SU-DHL-6 (cell line): ENCODE measurements around the gene COL27A1.

Experiments
- H2AFZ ChIP-seq: fragments of 200-600 bp; sonication (generic); 2 replicates; pipeline ENCODE4 v1.6.1; 2014; ENCODE audit warnings: low read depth, mild to moderate bottlenecking, moderate library complexity, mixed read lengths, antibody characterized with exemption, low read length; ENCODE audit not compliant: severe bottlenecking
- H3F3A ChIP-seq: fragments of 200-600 bp; shearing (Covaris generic); 2 replicates; pipeline ENCODE4 v1.6.0; 2016; ENCODE audit warnings: antibody characterized with exemption, mild to moderate bottlenecking; ENCODE audit not compliant: insufficient read depth
- H3K27ac ChIP-seq: fragments of 200-600 bp; sonication (generic); 2 replicates; pipeline ENCODE4 v1.5.1; 2016; ENCODE audit warnings: low read depth, mild to moderate bottlenecking, low read length, moderate library complexity, mixed read lengths
- H3K27me3 ChIP-seq: fragments of 200-600 bp; sonication (generic), shearing (Covaris generic); 2 replicates; pipeline ENCODE4 v1.6.0; 2014; ENCODE audit warnings: mild to moderate bottlenecking, low read length
- H3K36me3 ChIP-seq: fragments of 200-600 bp; sonication (generic); 2 replicates; pipeline ENCODE4 v1.6.1; 2014; ENCODE audit warnings: mild to moderate bottlenecking, low read length, mixed read lengths
- H3K4me2 ChIP-seq: fragments of 300-600, 200-600 bp; shearing (Covaris generic), sonication (generic); 2 replicates; pipeline ENCODE4 v1.6.0; 2014; ENCODE audit warnings: low read length, low read depth, mild to moderate bottlenecking; ENCODE audit not compliant: poor library complexity, severe bottlenecking
- H3K4me3 ChIP-seq: fragments of 200-600 bp; sonication (generic); 2 replicates; pipeline ENCODE4 v1.5.1; 2014; ENCODE audit warnings: antibody characterized with exemption, low read length, mild to moderate bottlenecking, mixed read lengths; ENCODE audit not compliant: insufficient read depth, poor library complexity, severe bottlenecking
- H3K79me2 ChIP-seq: fragments of 200-600 bp; sonication (generic); 2 replicates; pipeline ENCODE4 v1.6.1; 2014; ENCODE audit warnings: mild to moderate bottlenecking, low read length, moderate library complexity; ENCODE audit not compliant: insufficient read depth
- H3K9ac ChIP-seq: fragments of 200-600 bp; sonication (generic); 2 replicates; pipeline ENCODE4 v1.7.0; 2014; ENCODE audit warnings: mild to moderate bottlenecking, low read length
- H3K9me2 ChIP-seq: fragments of 200-600 bp; sonication (generic); replicated peaks from 2 replicates; pipeline ENCODE4 v1.6.1; 2014; ENCODE audit warnings: low read length; ENCODE audit not compliant: insufficient read depth
- H3K9me3 ChIP-seq: fragments of 200-600 bp; sonication (generic); 2 replicates; pipeline ENCODE4 v1.6.1; 2014; ENCODE audit warnings: low read length, mixed read lengths; ENCODE audit not compliant: insufficient read depth
- H4K20me1 ChIP-seq: fragments of 200-600 bp; sonication (generic); 2 replicates; pipeline ENCODE4 v1.6.1; 2014; ENCODE audit warnings: low read depth, mild to moderate bottlenecking, antibody characterized with exemption, low read length, moderate library complexity, mixed read lengths
- EZH2phosphoT487 ChIP-seq: fragments of 200-600 bp; sonication (generic), shearing (Covaris generic); conservative IDR thresholded peaks from 2 replicates; pipeline ENCODE4 v1.6.1; 2018; ENCODE audit warnings: mild to moderate bottlenecking, antibody characterized with exemption, low read length, moderate library complexity, mixed read lengths
- TF ChIP-seq, protein P1 (sequence below): fragments of 200-600 bp; sonication (generic); IDR thresholded peaks from one replicate; pipeline ENCODE4 v1.5.1; 2017; ENCODE audit warnings: antibody characterized with exemption, mild to moderate bottlenecking, low read length, moderate library complexity; ENCODE audit not compliant: insufficient read depth, poor library complexity, severe bottlenecking

The COL27A1 gene

DNA sequence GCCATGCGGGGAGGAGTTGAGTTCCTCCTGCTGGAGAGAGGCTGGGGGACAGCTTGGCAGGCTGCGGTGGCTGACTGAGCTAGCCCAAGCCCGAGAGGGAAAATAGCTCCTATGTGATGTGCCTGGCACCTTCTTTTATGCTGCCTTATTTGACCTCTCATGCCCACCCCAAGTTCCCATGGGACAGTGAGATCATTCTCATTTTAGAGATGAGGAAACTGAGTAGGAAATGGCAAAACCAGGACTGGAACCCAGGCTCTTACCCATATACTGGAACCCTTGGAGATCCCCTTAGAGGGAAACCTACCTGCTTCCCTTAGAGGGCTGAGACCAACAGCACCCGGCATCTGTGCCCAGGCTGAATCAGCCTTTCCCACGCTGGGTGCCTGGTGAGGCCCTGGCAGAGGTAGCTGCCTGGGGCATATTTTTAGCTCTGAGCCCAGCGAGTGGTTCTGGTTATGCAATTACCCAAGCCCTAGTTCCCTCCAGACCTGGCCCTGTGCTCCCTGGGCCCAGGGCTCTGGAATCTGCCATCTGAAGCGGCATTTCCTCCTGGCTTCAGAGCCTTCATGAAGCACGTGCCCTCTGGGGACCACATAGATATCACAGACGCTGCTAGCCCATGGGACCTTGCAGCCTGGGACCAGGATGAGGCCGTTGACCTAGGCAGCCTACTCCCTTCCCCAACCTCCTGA, 23.6 kb downstream of the COL27A1 start:
- Histone ChIP-seq H3K9me2 (no peaks in the 10 kb centered on the region), H3K79me2 (no peaks in the 10 kb centered on the region), H3K9ac (no peak overlapping the region), H3K4me3 (no peak overlapping the region), H3K27me3 (no peaks in the 10 kb centered on the region), H2AFZ (no peak overlapping the region), H3K9me3 (no peaks in the 10 kb centered on the region), H3F3A (no peaks in the 10 kb centered on the region), H3K27ac (no peak overlapping the region), H3K36me3 (no peaks in the 10 kb centered on the region), H3K4me2 (no peak overlapping the region), H4K20me1 (no peaks in the 10 kb centered on the region)
- TF ChIP-seq, protein P1, sequence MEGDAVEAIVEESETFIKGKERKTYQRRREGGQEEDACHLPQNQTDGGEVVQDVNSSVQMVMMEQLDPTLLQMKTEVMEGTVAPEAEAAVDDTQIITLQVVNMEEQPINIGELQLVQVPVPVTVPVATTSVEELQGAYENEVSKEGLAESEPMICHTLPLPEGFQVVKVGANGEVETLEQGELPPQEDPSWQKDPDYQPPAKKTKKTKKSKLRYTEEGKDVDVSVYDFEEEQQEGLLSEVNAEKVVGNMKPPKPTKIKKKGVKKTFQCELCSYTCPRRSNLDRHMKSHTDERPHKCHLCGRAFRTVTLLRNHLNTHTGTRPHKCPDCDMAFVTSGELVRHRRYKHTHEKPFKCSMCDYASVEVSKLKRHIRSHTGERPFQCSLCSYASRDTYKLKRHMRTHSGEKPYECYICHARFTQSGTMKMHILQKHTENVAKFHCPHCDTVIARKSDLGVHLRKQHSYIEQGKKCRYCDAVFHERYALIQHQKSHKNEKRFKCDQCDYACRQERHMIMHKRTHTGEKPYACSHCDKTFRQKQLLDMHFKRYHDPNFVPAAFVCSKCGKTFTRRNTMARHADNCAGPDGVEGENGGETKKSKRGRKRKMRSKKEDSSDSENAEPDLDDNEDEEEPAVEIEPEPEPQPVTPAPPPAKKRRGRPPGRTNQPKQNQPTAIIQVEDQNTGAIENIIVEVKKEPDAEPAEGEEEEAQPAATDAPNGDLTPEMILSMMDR, result no peak
- TF ChIP-seq EZH2phosphoT487, result no peak

DNA sequence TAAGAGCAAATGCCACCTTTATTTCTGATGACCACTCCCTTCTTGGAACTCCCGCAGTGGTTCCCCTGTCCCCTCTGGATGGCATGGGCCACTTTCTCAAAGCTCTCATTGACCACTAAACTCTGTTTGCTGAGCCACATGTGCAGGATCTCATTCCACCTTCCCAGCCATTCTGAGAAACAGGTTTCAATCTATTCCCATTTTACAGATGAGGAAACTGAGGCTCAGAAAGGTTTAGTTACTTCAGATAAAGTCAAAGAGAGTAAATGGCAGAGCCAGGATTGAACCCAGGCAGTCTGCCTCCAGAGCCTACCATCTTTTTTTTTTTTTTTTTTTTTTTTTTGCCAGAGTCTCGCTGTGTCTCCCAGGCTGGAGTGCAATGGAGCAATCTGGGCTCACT, 24.2 kb downstream of the COL27A1 start:
- H4K20me1 ChIP-seq, result no peaks in the 10 kb centered on the region
- H3K27ac ChIP-seq, result no peak overlapping the region
- no peak overlapping the region for H2AFZ ChIP-seq
- no peaks in the 10 kb centered on the region for H3K27me3 ChIP-seq
- H3F3A ChIP-seq, result no peaks in the 10 kb centered on the region
- H3K36me3 ChIP-seq, result no peaks in the 10 kb centered on the region
- H3K79me2 ChIP-seq, result no peaks in the 10 kb centered on the region
- H3K9ac ChIP-seq, result no peak overlapping the region
- H3K9me2 ChIP-seq, result no peaks in the 10 kb centered on the region
- H3K9me3 ChIP-seq, result no peaks in the 10 kb centered on the region
- H3K4me3 ChIP-seq, result no peak overlapping the region
- TF ChIP-seq EZH2phosphoT487, result no peak
- TF ChIP-seq, protein P1, result no peak
- H3K4me2 ChIP-seq, result no peak overlapping the region

DNA sequence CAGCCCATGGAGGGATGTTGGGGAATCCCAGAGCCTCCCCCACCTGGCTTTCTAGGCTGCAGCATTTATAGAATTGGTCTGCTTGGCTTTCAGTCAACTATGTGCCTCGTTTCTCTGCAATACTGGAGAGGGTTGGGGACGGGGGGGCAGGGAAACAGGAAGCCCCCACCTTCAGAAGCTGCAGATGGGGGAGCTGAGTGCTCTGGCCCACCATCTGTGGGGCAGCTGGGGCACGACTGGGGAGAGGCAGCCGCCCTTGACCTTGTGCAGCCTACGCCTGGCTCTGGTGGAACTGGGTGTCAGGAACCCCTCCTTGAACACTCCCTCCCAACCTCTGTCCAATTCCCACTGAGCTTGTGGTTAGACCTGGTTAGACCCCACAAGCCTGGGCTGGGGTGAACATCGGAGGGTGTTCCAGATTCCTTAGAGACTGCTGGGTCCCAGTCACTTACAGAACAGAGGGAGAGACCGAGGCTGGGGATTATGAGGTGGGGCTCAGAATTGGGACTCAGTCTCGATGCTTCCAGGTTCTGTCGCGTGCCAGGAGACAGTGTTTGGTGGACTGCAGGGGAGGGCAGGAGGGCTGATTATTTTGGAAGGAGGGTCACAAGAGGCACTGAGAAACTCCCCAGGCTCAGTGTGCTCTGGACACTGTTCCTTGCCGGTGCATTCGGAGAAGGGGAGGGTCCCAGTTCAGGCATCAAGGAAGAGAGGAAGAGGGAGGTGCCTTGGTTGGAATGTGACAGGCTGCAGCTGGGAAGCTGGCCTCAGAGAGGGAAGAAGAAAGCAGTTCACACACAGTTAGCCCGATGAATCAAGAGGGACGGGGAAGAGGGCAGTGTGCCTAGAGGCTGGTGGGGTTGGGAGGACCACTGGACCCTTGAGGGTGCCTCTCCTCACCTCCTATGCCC, 25.6 kb downstream of the COL27A1 start:
- H3K27me3 ChIP-seq, result no peaks in the 10 kb centered on the region
- H3K4me2 ChIP-seq, result no peak overlapping the region
- H4K20me1 ChIP-seq, result no peaks in the 10 kb centered on the region
- no peaks in the 10 kb centered on the region for H3F3A ChIP-seq
- no peak overlapping the region for H3K27ac ChIP-seq
- no peak overlapping the region for H2AFZ ChIP-seq
- H3K9me2 ChIP-seq, result no peaks in the 10 kb centered on the region
- H3K9ac ChIP-seq, result no peak overlapping the region
- H3K79me2 ChIP-seq, result no peaks in the 10 kb centered on the region
- H3K4me3 ChIP-seq, result no peak overlapping the region
- no peaks in the 10 kb centered on the region for H3K36me3 ChIP-seq
- no peaks in the 10 kb centered on the region for H3K9me3 ChIP-seq
- TF ChIP-seq, protein P1, result no peak
- TF ChIP-seq EZH2phosphoT487, result no peak
